T-helper 1 cell treated with Interleukin-12 subunit alpha and Interleukin-12 subunit beta and Interleukin-4 antibody, amounts not matched to agents 30 μg/mL and 1 μg/mL, for 36 hours (primary cell): ENCODE measurements around the gene PLG.
"Not testable (repeated sequence)": the region's sequence is repeated elsewhere in the genome, so short reads cannot be mapped to it uniquely, and the experiment has no call there.

Experiments
- H3K27ac Mint-ChIP-seq: one replicate; pipeline ENCODE4 v1.8.0; 2021; ENCODE audit warnings: mild to moderate bottlenecking, mixed read lengths
- H3K27me3 Mint-ChIP-seq: one replicate; pipeline ENCODE4 v1.8.0; 2021; ENCODE audit warnings: low read depth, mixed read lengths
- H3K36me3 Mint-ChIP-seq: one replicate; pipeline ENCODE4 v1.8.0; 2021; ENCODE audit warnings: low read depth, mixed read lengths
- H3K4me1 Mint-ChIP-seq: one replicate; pipeline ENCODE4 v1.8.0; 2021; ENCODE audit warnings: low read depth, mixed read lengths
- H3K4me3 Mint-ChIP-seq: one replicate; pipeline ENCODE4 v1.8.0; 2021; ENCODE audit warnings: mild to moderate bottlenecking, moderate library complexity, mixed read lengths
- H3K9me3 Mint-ChIP-seq: one replicate; pipeline ENCODE4 v1.8.0; 2021; ENCODE audit warnings: mixed read lengths

Gene PLG

GRCh38 chr6:160739955-160740354 is 37.9 kb downstream of the PLG start:
- no peaks in the 10 kb centered on the region for H3K36me3 Mint-ChIP-seq
- H3K27ac Mint-ChIP-seq = no peak overlapping the region
- H3K9me3 Mint-ChIP-seq = no peaks in the 10 kb centered on the region
- H3K4me3 Mint-ChIP-seq = no peak overlapping the region
- H3K27me3 Mint-ChIP-seq = peaks cover 8% of the 10 kb centered on the region
- no peaks in the 10 kb centered on the region for H3K4me1 Mint-ChIP-seq

GRCh38 chr6:160741012-160741411 is 39.0 kb downstream of the PLG start:
- H3K36me3 Mint-ChIP-seq, H3K4me3 Mint-ChIP-seq, H3K27ac Mint-ChIP-seq, H3K9me3 Mint-ChIP-seq, H3K4me1 Mint-ChIP-seq: not testable (repeated sequence)
- H3K27me3 Mint-ChIP-seq = peaks cover 11% of the 10 kb centered on the region

GRCh38 chr6:160742090-160742489 is 40.0 kb downstream of the PLG start:
- no peaks in the 10 kb centered on the region for H3K36me3 Mint-ChIP-seq
- H3K4me1 Mint-ChIP-seq = no peaks in the 10 kb centered on the region
- peaks cover 16% of the 10 kb centered on the region for H3K27me3 Mint-ChIP-seq
- H3K9me3 Mint-ChIP-seq = no peaks in the 10 kb centered on the region
- H3K27ac Mint-ChIP-seq = no peak overlapping the region
- H3K4me3 Mint-ChIP-seq = no peak overlapping the region

DNA sequence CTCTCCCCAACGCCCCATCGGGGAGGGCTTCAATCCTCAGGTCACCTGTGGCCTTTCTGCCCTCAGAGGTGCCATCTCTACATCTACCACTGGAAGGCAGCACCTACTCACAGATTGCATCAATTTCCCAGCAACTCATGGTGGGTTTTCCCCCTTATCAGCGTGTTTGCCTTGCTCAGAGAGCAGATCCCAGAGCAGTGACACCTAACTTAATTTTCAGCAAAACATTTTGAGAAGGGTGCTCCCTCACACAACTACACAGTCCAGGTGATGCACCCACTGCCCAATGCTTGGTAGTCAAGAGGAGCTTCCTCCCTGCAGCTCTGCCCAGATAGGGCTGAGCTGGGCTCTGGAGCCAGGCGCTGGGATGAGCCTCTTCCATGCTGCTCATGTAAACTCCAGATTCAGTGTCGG is 48.2 kb downstream of the PLG start:
- Mint-ChIP-seq H3K27ac (no peak overlapping the region), H3K9me3 (no peaks in the 10 kb centered on the region), H3K4me1 (no peaks in the 10 kb centered on the region), H3K27me3 (peaks cover 8% of the 10 kb centered on the region), H3K4me3 (no peak overlapping the region), H3K36me3 (no peaks in the 10 kb centered on the region)

GRCh38 chr6:160753211-160753610 is 51.2 kb downstream of the PLG start:
- H3K4me3 Mint-ChIP-seq, H3K4me1 Mint-ChIP-seq, H3K27me3 Mint-ChIP-seq, H3K36me3 Mint-ChIP-seq, H3K27ac Mint-ChIP-seq, H3K9me3 Mint-ChIP-seq: not testable (repeated sequence)

DNA sequence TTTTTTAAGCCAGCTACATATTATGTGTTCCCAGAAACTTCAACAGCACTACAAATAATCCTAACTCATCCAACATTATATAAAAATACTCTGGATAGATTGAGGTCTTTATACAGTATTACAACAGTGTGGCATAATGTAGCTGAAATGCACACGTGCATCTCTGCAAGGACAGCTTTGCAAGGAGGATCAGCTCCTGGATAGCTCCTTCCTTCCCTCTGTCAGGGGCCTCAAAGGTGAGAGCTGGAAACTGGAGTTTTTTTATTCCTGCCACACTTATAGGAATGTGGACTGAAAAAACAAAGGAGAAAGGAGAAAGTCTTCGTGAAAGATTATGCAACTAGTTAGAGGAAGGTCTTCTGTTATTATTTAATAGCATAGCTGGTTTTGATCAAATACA is 53.1 kb downstream of the PLG start:
- Mint-ChIP-seq H3K36me3 (no peaks in the 10 kb centered on the region), H3K27ac (no peak overlapping the region), H3K9me3 (no peaks in the 10 kb centered on the region), H3K27me3 (no peaks in the 10 kb centered on the region), H3K4me3 (no peak overlapping the region), H3K4me1 (no peaks in the 10 kb centered on the region)

- H3K4me1 Mint-ChIP-seq = no peaks in the 10 kb centered on the region
- H3K4me3 Mint-ChIP-seq = no peak overlapping the region
- H3K9me3 Mint-ChIP-seq = no peaks in the 10 kb centered on the region
- no peaks in the 10 kb centered on the region for H3K36me3 Mint-ChIP-seq
- no peak overlapping the region for H3K27ac Mint-ChIP-seq
- no peaks in the 10 kb centered on the region for H3K27me3 Mint-ChIP-seq
Measured at GRCh38 chr6:160756021-160756420, 54.0 kb downstream of the PLG start.

GRCh38 chr6:160756871-160757270 is 54.8 kb downstream of the PLG start:
- Mint-ChIP-seq H3K27ac (no peak overlapping the region), H3K27me3 (no peaks in the 10 kb centered on the region), H3K4me1 (no peaks in the 10 kb centered on the region), H3K9me3 (no peaks in the 10 kb centered on the region), H3K36me3 (no peaks in the 10 kb centered on the region), H3K4me3 (no peak overlapping the region)

DNA sequence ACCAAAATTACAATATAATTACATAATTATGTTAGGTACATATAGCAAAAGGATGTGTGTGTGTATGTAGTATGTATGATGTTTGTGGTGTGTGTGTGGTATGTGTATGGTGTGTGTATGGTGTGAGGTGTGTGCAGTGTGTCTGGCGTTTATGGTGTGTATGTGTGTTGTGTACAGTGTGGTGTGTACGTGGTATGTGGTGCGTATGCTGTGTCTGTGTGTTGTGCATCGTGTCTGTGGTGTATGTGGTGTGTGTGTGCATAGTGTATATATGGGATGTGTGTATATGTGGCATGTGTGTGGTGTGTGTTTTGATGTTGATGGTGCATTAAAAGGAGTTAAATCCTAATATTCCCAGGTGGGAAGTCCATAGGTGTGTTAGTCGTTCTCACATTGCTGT is 62.8 kb downstream of the PLG start:
- peaks cover 4% of the 10 kb centered on the region for H3K9me3 Mint-ChIP-seq
- no peak overlapping the region for H3K4me3 Mint-ChIP-seq
- no peaks in the 10 kb centered on the region for H3K4me1 Mint-ChIP-seq
- H3K36me3 Mint-ChIP-seq = no peaks in the 10 kb centered on the region
- peaks cover 33% of the 10 kb centered on the region for H3K27me3 Mint-ChIP-seq
- no peak overlapping the region for H3K27ac Mint-ChIP-seq

GRCh38 chr6:160765412-160765811 is 63.4 kb downstream of the PLG start:
- Mint-ChIP-seq H3K4me1 (no peaks in the 10 kb centered on the region), H3K9me3 (peaks cover 4% of the 10 kb centered on the region), H3K27ac (no peak overlapping the region), H3K27me3 (peaks cover 33% of the 10 kb centered on the region), H3K4me3 (no peak overlapping the region), H3K36me3 (no peaks in the 10 kb centered on the region)

DNA sequence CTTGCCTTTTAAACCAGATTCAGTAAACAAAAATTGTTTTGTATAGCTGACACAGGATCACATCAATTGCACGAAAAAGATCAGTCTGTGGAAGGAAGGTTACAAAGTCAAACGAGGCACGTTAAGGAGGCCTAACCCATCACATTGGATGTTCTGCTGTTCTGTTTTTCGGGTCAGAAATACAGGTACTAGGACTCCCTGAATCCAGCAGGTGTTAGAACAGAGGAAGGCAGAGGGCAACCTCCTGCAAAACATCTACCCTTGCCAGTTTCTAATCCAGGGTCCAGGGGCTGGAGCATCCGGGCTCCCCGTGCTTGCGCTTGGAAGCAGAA is 64.6 kb downstream of the PLG start:
- peaks cover 33% of the 10 kb centered on the region for H3K27me3 Mint-ChIP-seq
- H3K36me3 Mint-ChIP-seq = no peaks in the 10 kb centered on the region
- no peak overlapping the region for H3K27ac Mint-ChIP-seq
- no peak overlapping the region for H3K4me3 Mint-ChIP-seq
- no peaks in the 10 kb centered on the region for H3K4me1 Mint-ChIP-seq
- H3K9me3 Mint-ChIP-seq = peaks cover 4% of the 10 kb centered on the region

GRCh38 chr6:160766989-160767646 is 65.1 kb downstream of the PLG start:
- H3K4me1 Mint-ChIP-seq = no peaks in the 10 kb centered on the region
- H3K9me3 Mint-ChIP-seq = peaks cover 3% of the 10 kb centered on the region
- H3K27me3 Mint-ChIP-seq = peaks cover 33% of the 10 kb centered on the region
- H3K36me3 Mint-ChIP-seq = no peaks in the 10 kb centered on the region
- H3K27ac Mint-ChIP-seq = no peak overlapping the region
- H3K4me3 Mint-ChIP-seq = peak overlapping the region; percentile 59

- Mint-ChIP-seq H3K9me3 (no peaks in the 10 kb centered on the region), H3K27me3 (peaks cover 33% of the 10 kb centered on the region), H3K36me3 (no peaks in the 10 kb centered on the region), H3K27ac (no peak overlapping the region), H3K4me1 (no peaks in the 10 kb centered on the region), H3K4me3 (no peak overlapping the region)
Measured at GRCh38 chr6:160767647-160768019, 65.6 kb downstream of the PLG start.

DNA sequence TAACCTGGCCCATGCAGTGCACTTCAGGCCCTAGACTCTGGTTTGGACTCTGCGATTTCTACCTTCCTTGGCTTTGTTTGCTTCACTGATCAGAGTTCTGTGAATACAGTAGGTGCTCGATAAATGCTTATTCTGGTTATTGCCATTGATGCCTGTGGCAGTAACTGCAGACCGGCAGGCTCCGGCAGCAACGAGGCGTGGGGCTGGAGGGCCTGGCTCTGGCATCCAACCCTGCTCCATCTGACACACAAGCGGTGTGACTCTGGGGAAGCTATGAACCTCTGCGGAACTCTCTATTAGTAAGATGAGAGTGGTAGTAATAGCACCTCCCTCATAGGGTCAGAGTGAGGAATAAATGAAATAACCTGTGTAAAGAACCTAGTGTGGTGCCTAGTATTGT is 66.1 kb downstream of the PLG start:
- Mint-ChIP-seq H3K27me3 (peaks cover 33% of the 10 kb centered on the region), H3K27ac (no peak overlapping the region), H3K4me1 (no peaks in the 10 kb centered on the region), H3K9me3 (no peaks in the 10 kb centered on the region), H3K4me3 (no peak overlapping the region), H3K36me3 (no peaks in the 10 kb centered on the region)

DNA sequence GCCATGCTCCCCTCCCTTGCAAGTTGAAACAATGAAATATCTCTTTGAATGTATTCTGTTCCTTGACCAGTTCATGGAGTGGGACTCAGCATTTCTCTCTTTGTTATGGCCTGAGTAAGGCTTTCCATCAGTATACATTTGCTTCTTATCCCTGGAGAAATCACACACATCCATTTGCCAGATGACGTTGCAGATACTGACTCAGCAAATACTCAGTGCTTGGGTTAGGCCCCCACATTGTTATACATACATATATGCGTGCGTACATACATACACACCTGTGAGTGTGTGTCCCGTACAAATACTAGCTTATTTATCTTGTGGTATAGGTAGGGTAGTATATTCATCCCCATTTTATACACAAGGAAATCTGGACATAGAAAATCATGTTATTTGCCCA is 72.4 kb downstream of the PLG start:
- H3K27me3 Mint-ChIP-seq = no peaks in the 10 kb centered on the region

More for the DNA sequence above, 72.4 kb downstream of the PLG start:
- Mint-ChIP-seq H3K36me3 (no peaks in the 10 kb centered on the region), H3K27ac (no peak overlapping the region), H3K4me1 (no peaks in the 10 kb centered on the region), H3K4me3 (no peak overlapping the region), H3K9me3 (no peaks in the 10 kb centered on the region)
